NCI-H774 (cell line): Measurements from ENCODE around the gene PIP5K1C.

Experiments used
- DNase-seq: peaks from one replicate; lab custom pipeline; 2025; lab: John Stamatoyannopoulos, UW

The PIP5K1C gene

DNA sequence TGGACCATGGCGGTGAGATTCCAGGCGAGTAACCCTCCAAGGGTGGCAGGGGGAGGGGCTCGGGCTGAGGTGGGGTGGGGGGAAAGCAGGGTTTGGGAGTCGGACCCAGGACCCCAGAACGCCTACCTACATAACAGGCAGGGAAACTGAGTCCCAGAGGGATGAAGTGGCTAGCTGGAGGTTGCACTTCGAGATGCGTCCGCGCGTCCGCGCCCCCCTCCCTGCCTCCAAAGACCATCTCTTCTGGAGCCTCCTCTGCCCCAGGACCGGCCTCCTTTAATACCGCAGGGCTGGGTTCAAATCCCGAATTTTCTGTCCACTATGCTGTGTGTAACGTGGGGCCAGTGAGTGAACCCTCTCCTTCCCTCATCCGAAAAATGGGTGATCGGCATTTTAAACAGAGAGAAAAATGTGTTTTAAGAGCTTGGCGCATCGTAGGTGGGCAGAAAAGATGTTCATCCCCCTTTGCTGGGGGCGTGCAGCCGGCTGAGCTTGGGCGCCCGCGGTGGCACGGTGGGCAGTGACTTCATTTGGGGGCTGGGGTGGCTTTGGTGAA, 21.7 kb upstream of the PIP5K1C start:
- DNase-seq = no peak

DNA sequence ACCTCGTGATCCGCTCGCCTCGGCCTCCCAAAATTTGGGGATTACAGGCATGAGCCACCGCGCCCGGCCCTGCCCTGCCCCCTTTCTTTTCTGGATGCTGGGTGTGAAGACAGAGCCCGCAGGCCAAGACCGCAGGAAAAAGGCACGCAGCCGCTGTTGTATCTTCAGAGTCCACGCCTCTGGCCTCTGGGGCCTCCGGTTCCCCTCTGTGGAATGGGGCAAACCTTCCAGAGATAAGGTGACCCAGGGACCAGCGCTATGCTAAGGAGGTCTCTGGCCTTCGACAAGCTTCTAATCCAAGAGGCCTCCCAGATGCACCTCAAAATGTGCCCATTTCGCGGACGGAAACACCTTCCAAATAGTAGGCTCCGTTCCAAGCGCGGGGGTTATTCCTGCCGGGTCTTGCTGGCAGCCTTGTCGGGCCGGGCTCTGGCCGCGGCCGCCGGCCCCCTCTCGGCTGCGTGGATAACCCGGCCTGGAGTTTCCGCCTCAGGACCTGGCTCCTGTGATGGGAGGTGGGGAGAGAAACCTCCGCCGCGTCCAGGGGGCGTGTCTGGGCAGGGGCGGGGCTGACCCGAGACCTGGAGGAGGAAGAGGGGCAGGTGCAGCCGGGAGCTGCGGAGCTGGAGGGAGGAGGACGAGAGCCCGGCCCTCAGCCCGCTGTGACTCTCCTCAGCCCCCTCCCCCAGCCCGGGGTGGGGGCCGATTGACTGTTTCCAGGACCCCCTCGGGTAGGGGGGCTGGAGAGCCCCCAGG, 21.0 kb upstream of the PIP5K1C start:
- DNase-seq = peak; percentile 96

DNA sequence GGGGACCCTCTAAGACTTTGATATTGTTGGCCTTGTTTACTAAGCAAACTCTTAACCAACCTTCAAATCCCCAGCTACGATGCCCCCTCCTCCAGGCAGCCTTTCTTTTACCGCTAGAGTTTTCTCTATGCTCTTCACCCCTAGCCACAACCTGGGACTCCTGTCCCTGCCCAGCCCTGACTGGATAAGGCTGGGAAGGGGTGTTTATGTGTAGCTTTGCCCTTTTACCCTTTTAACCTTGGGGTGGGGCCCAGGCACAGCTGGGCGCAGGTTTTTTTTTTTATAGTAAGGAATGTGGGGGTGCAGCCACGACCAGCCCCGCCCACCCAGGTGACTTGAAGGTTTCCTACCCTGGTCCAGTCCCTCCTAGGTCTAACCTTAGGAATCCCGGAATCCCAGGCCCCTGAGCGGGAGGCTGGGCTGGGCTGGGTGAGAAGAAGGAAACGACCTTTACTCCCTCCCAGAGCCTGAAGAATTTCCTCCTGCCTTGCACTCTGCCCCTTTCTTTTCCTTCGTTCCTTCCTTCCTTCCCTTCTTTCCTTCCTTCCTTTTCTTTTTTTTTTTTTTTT, 20.2 kb upstream of the PIP5K1C start:
- DNase-seq = no peak

GRCh38 chr19:3719868-3720267, 19.6 kb upstream of the PIP5K1C start:
- DNase-seq = no peak

GRCh38 chr19:3716147-3716668, 15.9 kb upstream of the PIP5K1C start:
- no peak for DNase-seq

GRCh38 chr19:3712663-3713611, 12.7 kb upstream of the PIP5K1C start:
- DNase-seq = no peak

DNA sequence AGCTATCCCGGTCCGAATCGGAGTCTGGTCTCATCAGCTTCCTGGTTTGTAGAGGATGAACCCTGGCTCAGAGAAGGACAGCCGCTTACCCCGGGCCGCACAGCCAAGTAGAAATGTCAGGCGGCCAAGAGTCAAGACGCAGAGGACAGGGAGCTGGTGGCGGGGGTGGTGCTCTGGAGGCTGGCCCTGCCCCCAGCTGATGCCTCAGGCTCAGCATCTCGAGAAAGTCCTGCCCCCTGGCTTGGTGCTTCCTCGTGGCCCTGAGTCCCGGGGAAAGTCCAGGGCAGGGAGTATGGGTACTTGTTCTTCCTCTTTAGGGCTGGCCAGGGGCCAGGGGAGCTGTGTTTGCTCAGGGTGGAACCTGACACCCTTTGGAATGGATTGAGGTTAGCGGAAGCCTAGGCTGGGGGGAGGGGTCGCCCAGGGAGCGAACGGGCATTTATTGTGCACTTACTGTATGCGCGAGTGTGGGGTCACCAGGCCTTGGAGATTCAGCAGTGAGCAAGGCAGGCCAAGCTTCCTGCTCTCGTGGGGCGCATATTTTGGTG, 10.1 kb upstream of the PIP5K1C start:
- peak; percentile 55 for DNase-seq

DNA sequence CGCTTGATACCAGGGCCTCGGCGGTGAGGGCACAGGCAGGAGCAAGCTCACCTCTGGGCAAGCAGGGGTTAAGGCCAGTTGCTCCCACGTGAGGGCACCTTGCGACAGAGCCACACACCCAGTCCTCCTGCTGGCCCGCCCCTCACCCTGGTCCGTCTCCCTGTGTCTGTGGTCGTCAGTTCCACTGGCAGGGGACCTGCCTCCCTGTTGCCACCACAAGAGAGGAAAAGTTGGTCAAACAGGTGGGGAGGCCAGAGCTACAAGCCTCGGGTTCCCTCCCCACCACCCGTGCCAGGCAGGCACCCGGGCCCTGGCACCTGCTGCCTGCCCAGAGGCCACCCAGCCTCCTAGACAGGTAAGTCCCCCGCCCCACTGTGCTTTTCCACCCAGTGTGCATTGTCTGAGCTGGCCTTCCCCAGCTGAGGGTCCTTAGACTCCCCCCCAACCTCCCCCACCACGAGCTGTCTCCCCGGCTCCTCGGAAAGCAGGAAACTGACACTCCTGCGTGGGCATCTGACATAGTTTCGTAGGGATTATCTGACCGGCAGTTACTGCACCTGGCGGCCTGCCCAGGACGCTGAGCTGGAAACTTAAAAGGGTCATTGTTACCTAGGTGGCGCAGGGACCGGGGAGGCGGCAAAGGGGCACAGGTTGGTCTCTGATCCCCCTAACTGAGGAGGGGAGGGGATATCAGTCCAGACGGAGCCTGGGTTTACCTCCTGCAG, 8.1 kb upstream of the PIP5K1C start, which contains the start of gene TJP3:
Gene TJP3 (plus strand): TSS at position 178 of the 725 bp plus-strand sequence. CDS start 20,049 bp downstream, outside the sequence.
- DNase-seq = peak; percentile 5

DNA sequence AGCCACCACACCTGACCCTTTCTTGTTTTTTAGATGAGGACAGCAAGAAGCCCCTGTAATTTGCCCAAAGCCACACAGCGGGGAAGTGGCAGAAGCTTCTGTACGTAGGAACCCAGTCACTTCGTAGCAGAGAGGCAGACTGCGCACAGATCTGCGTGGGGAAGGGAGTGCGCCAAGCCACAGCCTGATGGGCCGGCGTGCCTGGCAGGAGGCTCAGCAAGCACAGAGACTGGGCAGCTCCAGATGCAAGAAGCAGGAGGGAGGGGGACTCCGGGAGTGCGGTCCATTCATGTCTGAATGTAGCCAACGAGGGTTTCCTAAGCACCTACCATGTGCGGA, 7.6 kb upstream of the PIP5K1C start:
- no peak for DNase-seq

DNA sequence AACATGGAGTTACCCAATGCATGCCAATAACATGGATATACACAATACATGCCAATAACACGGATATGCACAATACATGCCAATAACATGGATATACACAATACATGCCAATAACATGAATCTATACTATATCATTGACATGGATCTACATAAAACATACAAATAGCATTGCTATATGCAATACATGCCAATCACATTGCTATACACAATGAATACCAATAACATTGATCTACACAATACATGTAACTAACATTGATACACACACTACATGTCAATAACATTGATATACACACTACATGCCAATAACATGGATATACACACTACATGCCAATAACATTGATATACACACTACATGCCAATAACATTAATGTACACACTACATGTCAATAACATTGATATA, 932 bp upstream of the PIP5K1C start:
- DNase-seq = no peak

DNA sequence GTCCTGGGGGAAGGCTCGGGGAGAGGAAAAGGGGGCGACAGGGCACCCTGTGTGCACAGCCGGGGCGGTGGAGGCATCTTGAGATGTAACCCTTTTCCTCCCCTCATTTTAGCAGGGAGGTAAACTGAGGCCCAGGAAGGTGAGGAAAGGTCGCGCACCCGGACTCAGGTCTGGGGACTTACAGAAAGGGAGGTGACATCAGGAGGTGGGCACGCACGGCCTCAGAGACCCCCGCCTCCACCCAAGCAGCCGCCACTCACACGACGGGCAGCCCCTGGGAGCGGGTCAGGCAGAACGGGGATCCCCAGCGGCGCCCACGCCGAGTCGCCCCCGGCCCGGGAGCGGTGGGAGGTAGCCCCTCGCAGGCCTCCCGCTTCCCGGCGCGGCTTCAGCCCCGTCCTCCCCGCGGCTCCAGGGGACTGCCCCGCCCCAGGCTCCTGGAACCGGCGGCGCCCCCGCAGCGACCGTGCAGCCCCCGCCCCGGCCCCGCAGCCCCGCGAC, 477 bp downstream of the PIP5K1C start:
- no peak for DNase-seq

DNA sequence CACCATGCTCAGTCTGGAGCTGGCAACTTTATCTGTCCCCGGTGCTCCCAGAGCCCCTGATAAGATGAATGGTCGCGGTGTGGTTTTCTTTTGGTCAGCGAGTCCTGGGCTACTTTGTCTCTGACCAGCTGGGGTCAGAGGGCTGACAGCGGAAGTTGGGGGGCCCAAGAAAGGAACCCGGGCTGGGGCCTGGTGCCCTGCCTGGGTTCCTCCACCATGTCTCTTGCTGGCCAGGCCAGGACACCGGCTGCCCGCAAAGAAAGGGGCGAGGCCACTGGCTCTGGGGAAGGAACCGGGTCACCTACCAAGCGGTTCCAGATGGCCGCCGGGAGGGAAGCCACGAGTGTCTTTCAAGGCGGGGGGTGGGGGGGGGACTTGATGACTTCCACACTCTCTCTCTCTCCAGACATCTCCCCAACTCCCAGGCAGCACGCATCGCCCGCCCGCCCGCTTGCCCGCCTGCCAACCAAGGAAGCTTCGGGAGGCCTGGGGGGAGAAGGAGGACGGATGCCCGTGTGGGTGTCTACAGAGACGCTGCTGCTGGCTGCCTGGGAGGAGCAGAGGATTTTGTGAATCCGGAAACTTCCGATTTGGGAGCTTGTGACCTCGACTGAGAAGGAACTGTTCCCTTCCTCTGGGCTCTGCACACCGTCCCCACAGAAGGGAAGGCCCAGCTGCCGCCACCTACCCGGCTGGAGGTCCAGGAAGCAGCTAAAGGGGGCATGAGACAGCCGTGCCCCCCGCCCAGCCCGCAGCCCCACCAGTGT, 1.1 kb downstream of the PIP5K1C start:
- no peak for DNase-seq

DNA sequence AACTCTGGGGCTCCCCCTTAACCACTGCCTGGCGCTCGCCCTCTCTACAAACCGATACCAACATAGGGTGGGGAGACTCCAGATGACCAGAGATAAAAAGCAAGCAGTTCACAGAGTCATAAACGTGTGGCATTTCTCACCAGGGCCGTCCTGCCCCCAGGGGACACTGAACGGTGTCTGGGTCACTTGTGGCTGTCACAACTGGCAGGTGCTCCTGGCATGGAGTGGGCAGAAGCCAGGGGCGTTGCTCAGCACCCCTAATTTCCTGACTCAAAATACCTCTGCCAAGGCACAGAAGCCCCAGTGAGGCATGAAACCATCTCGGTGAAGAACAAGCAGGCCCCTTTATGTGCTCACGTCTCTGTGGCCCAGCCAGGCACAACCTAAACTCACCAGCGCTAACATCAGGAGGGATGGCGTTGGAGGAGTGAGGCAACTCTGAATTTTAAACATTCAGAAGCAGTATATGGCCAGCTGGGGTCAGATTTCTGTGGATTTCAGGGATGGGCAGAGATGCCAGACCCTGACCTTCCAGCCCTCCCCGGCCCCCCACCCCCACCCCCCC, 1.8 kb downstream of the PIP5K1C start:
- no peak for DNase-seq

GRCh38 chr19:3697671-3698385, 2.4 kb downstream of the PIP5K1C start:
- no peak for DNase-seq

DNA sequence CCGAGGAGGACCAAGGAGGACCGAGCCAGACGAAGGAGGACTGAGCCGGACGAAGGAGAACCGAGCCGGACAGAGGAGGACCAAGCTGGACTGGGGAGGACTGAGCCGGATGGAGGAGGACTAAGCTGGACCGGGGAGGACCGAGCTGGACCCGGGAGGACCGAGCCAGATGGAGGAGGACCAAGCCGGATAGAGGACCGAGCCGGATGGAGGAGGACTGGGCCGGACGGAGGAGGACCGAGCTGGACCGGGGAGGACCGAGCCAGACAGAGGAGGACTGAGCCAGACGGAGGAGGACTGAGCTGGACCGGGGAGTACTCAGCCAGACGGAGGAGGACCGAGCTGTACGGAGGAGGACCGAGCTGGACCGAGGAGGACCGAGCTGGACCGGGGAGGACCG, 3.2 kb downstream of the PIP5K1C start:
- DNase-seq = no peak

- DNase-seq = no peak
These were observed 3.6 kb downstream of the PIP5K1C start for GRCh38 chr19:3696660-3696995.

- no peak for DNase-seq
These were observed 4.1 kb downstream of the PIP5K1C start for GRCh38 chr19:3695986-3696659.

DNA sequence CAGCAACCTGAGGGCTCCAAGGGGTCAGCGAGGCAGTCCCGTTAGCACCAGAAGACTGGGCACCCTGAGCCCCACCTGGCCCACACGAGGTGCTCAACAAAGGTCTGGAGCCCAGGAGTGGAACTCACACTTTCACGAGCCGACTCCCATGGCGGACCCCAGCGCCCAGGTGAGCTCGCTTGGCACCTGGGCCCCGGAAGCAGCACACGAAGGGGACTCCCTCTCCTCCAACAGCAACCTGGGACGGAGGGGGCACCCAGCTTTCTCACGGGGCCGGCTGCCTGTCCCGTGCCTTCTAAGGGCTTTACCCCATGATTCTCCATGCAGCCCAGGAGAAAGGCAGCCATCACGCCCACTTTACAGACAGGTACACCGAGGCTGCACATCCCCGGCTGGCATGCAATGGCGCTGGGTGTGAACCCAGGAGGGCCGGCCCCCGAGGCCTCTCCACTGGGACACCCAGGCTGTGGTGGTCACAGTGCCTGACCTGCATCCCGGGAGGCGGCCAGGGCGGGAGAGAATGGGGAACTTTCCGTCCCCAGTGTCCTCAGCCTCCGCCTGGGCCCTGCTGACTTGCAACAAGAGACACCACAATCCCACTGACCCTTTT, 5.0 kb downstream of the PIP5K1C start:
- DNase-seq = no peak
